Measurements from ENCODE around the gene KLK6.
"Not testable (repeated sequence)": the region's sequence is repeated elsewhere in the genome, so short reads cannot be mapped to it uniquely, and the experiment has no call there.

Gene KLK6

DNA sequence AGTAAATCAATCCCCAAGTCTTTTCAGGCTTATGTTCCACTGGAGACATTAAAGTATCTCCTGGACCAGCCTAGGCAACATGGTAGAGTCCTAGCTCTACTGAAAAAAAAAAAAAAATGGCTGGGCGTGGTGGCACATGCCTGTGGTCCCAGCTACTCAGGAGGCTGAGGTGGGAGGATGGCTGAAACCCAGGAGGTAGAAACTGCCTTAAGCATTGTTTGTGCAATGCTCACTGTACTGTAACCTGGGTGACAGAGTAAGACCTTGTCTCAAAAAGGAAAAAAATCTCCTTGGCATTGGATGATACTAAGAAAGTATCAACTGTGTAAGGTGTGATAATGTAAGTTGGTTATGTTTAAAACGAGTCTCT lies 23.3 kb upstream of the KLK6 start:
- DNase-seq (ENCODE audit: low read depth in 2 of 2) = no peak

GRCh38 chr19:50984416-50984815 lies 15.0 kb upstream of the KLK6 start:
- DNase-seq (ENCODE audit: low read depth in 2 of 2) = not testable (repeated sequence)

- no peak for DNase-seq (ENCODE audit: low read depth in 2 of 2)
Measured at GRCh38 chr19:50983625-50984292, 14.4 kb upstream of the KLK6 start, which contains the start of gene KLK7. TSS of gene KLK7 (minus strand) at chr19:50983917. CDS start at chr19:50982399, 1,518 bp downstream.

- DNase-seq (ENCODE audit: low read depth in 2 of 2) = no peak
Measured at GRCh38 chr19:50982186-50982585, 12.8 kb upstream of the KLK6 start.

- no peak for DNase-seq (ENCODE audit: low read depth in 2 of 2)
Measured at GRCh38 chr19:50981587-50982146, 12.3 kb upstream of the KLK6 start.

DNA sequence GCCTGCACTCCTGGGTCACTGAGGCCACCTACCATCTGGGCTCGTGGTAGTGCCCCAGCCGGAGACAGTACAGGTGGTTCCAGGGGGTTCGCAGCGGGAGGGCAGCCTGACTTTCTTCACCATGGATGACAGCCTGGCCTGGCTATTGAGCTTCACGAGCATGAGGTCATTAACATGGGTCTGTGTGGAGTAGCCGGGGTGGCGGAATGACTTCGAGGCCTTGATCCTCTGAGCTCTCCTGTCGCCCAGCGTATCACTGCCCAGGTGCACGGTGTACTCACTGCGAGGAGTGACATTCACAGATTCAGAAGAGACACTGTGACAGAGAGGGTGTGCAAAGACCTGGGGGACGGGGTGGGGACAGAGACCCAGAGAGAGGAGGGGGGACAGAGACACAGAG lies 10.8 kb upstream of the KLK6 start:
- no peak for DNase-seq (ENCODE audit: low read depth in 2 of 2)

DNA sequence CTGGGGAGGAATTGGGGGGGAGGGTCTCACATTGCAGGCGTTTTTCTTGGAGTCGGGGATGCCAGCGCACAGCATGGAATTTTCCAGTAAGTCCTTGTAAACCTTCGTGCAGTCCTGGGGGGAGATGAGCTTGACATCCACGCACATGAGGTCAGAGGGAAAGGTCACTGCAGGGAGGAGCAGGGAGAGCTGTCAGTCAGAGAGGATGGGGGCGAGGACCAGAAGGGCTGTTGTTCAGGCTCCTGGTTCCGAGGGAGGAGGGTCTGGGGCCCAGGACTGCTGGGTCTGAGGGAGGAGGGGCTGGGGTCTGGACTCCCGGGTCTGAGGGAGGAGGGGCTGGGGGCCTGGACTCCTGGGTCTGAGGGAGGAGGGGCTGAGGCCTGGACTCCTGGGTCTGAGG lies 10.4 kb upstream of the KLK6 start:
- no peak for DNase-seq (ENCODE audit: low read depth in 2 of 2)

- DNase-seq (ENCODE audit: low read depth in 2 of 2) = no peak
Measured at GRCh38 chr19:50978772-50979390, 9.5 kb upstream of the KLK6 start.

DNA sequence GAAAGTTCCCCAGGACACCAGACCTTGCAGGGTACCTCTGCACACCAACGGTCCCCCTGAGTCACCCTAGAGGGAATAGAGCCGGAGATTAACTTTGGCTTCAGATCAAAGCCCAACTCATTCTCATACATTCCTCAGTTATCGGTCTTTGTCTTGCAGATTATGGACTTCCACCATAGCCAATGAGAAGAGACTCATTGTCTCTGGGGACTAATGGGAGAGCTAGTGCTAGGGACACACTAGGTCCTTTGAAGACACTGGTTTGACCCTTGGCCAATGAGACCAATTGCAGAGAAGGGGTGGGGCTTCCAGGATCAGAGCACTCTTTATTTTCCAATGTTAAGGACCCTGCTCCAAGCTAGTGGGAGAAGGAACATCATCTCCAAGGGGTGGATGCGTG lies 8.2 kb upstream of the KLK6 start:
- no peak for DNase-seq (ENCODE audit: low read depth in 2 of 2)

GRCh38 chr19:50975766-50976165 lies 6.4 kb upstream of the KLK6 start:
- no peak for DNase-seq (ENCODE audit: low read depth in 2 of 2)

GRCh38 chr19:50974702-50975556 lies 5.5 kb upstream of the KLK6 start:
- DNase-seq (ENCODE audit: low read depth in 2 of 2) = no peak

DNA sequence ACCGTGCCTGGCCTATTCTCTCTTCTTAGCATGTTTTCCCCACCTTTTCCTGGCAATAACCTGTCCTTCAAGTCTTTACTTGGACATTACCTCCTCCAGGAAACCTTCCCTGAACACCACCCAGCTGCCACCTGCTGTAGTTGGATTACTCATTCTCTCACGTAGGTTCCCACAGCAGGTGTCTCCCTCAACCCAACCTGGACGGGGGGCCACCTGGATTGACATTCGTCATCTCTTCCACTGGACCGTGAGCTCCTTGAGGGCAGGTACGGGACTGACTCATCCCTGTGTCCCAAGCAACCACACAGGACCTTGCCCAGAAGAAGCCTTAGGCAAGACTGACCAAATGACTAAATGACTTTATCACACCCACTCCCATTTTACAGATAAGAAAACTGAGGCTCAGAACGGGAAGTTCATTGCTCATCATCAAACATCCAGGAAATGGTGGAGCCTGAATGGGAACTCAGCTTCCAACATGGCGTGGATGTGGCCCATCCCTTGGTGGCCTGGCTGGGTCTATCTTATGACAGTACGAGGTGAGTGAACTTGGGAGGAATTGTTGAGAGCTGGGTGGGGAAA lies 3.5 kb upstream of the KLK6 start:
- no peak for DNase-seq (ENCODE audit: low read depth in 2 of 2)

- not testable (repeated sequence) for DNase-seq (ENCODE audit: low read depth in 2 of 2)
Measured at GRCh38 chr19:50969810-50970209, 419 bp upstream of the KLK6 start.

GRCh38 chr19:50968716-50969412 lies 527 bp downstream of the KLK6 start:
- DNase-seq (ENCODE audit: low read depth in 2 of 2) = no peak

DNA sequence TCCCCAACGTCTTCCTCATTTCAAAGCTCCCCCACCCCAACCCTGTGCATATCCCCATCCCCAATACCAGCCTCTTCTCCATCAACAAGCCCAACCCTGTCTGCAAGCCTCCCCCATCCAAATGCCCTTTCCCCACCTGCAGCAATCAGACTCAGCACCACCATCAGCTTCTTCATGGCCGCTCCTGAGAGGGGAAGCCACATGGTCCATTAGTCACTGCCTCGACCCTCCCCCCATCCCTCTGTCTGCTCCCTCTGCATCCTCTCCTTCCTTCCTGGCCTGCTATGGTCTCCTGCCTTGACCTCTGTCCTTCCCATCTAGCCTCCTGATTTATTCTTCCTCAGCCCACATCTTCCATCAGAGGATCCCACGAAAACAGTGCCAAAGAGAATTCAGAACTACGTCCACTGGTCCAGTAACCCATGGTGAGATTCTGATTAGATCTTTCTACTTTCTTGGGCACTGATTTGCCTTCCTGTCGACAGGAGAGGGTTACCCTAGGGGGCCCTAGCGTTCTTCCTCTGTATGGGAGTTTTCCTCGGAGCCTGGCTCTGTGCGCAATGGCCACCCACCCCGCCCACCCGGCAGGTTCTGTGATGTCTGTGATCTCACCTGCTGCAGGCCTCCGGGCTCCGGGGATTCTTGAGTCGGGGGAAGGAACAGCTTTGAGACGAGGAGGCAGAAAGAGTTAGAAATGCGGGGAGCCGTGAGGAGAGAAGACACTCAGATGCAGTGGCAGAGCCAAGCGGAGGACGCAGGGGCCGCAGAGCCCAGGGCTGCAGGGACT lies 1.3 kb downstream of the KLK6 start:
- no peak for DNase-seq (ENCODE audit: low read depth in 2 of 2)

GRCh38 chr19:50964266-50964665 lies 5.1 kb downstream of the KLK6 start:
- DNase-seq (ENCODE audit: low read depth in 2 of 2) = no peak

- DNase-seq (ENCODE audit: low read depth in 2 of 2) = no peak
Measured at GRCh38 chr19:50963381-50963780, 6.0 kb downstream of the KLK6 start.

DNA sequence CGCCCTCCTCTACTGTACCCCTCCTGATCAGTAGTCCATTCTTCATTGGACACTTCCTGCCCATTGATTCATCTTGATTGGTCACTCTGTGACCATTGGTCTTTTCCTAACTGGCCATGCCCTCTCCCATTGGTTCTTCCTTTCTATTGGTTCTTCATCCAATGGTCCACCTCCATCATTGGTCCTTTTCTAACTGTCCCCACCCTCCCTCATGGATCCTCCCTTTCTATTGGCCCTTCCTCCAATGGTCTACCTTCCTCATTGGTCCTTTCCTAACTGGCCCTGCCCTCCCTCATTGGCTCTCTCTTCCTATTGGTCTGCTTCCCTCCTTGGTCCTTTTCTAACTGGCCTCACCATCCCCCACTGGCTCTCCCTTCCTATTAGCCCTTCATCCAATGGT lies 7.1 kb downstream of the KLK6 start:
- no peak for DNase-seq (ENCODE audit: low read depth in 2 of 2)

- no peak for DNase-seq (ENCODE audit: low read depth in 2 of 2)
Measured at GRCh38 chr19:50959731-50960500, 9.5 kb downstream of the KLK6 start.

DNA sequence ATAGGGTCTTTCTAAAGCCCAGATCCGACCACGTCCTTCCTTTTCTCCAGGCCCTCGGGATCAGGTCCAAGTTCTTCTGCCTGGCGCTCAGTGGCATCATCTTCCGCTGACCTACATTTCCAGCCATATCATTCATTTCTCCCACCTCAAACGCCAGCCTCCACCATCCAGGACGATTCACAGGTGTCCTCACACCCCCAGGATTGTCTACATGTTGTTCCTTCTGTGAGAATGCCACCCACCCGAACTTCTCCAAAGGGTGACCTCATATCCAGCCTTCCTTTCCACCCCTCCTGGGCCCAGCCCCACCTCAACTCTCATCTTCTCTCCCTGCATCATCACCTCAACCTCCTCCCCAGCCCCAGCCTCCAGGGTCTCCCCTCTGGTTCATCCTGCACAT lies 11.8 kb downstream of the KLK6 start:
- DNase-seq (ENCODE audit: low read depth in 2 of 2) = no peak
